HG03571 (cell line): Measurements from ENCODE around the gene S100A1.
"Not testable (repeated sequence)": the region's sequence is repeated elsewhere in the genome, so short reads cannot be mapped to it uniquely, and the experiment has no call there.

Experiments
- ATAC-seq: cut with Tn5 transposase; IDR thresholded peaks from one replicate; pipeline ENCODE4 v1.9.1; 2021; ENCODE audit not compliant: unreplicated experiment

S100A1 gene

GRCh38 chr1:153629971-153630370 is 1.7 kb downstream of the S100A1 start:
- ATAC-seq = no peak

DNA sequence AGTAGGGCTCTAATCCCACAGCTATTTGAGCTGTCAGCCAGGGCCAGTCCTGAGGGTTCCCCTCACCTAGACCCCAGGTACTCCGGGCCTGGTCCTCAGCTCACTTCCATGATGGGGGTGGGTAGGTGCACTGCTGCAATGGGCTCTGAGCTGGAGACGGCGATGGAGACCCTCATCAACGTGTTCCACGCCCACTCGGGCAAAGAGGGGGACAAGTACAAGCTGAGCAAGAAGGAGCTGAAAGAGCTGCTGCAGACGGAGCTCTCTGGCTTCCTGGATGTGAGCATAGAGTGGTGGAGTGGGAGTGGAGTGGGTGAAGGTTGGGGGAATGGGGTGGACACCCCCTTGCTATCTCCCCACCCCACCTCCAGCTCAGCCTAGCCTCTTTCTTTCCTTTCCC is 2.1 kb downstream of the S100A1 start:
- no peak for ATAC-seq

DNA sequence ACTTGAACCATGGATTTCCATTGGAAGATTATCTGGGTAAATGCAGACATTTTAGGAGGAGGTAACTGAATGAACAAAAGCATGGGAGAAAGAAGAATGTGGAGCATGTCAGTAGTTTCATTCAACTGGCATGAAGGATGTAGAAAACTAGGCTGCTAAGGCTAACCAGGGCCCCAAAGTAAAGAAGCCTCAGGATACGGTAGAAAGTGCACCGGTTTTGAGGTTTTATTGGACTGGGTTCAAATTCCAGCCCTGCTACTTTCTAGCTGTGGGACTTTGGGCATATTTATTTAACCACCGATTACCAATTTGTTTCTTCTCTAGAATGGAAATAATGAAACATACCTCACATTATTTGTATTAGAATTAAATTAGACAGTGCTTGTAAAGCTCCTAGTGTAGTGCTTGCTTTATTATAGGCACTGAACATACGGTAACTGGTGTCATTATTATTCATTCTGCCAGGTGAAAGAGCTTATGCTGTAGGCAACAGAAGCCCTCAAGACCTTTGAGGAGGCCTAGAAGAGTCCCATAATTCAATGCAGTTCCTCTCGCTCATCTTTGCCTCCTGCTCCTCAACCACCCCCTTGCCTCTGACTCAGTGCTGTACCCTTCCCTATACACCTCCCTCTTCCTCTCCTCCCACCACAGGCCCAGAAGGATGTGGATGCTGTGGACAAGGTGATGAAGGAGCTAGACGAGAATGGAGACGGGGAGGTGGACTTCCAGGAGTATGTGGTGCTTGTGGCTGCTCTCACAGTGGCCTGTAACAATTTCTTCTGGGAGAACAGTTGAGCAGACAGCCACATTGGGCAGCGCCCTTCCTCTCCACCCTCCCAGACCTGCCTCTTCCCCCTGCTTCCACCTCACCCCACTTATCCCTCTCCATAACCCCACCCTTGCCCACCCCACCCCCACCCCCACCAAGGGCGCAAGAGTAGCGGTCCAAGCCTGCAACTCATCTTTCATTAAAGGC is 3.1 kb downstream of the S100A1 start:
- ATAC-seq = no peak

GRCh38 chr1:153633161-153633753 is 5.0 kb downstream of the S100A1 start:
- ATAC-seq = no peak

DNA sequence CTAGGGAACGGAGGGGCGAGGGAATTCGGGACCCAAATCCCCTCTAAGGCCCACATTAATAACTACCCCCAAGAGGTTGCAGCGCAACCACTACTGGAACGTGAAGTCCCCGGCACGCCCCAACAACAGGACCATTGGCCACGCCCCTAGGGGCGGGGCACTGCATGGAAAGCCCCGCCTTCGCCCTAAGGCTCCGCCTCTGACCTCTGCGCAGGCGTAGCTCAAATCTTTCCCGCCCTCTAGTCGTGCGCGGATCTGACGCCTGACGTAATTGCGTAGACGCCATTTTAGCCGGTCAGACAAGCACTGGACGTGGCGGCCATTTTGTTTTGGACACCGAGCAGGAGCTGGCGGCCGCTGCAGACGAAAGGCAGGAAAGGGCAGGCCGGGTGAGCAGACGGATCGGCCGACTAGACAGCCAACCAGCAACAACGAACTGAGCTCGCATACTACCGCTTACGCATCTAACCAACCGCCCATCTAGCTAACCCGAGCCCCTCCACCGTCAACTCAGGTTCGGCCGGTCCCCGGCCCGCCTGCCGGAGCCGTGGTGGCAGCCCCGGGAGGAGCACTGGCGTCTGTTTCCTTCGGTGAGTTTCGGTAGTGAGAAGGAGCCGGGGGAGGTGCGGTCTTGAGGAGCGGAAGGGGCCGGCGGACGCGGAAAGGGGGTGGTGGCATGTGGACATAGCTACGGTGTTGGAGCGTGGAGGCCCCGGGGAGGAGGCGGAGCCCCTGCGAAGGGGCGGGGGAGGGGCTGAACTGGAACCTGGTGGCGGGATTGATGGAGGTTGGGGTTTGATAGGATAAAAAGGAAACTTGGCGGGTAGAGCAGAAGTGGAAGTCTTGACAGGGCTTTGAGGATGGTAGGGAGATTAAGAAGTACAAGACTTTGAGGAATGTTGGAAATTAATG is 5.8 kb downstream of the S100A1 start, which contains the start of gene CHTOP:
TSS of gene CHTOP (plus strand) at position 313 of the 912 bp plus-strand sequence. CDS start 2,523 bp downstream, outside the sequence.
- peak; percentile 81 for ATAC-seq

DNA sequence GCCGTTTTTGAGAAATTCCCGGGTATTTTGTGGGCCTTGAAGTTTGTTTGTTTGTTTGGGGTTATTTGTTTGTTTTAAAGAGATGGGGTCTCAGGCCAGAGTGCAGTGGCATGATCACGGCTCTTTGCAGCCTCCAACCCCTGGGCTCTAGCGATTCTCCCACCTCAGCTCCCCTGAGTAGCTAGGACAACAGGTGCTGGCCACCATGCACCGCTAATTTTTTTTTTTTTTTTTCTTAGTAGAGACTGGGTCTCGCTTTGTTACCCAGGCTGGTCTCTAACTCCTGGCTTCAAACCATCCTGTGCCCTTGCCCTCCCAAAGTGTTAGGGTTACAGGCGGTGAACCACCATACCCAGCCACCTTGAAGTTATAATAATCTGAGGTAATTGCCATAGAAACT is 7.6 kb downstream of the S100A1 start:
- no peak for ATAC-seq

- ATAC-seq = no peak
These were observed 8.1 kb downstream of the S100A1 start for GRCh38 chr1:153636312-153636711.

DNA sequence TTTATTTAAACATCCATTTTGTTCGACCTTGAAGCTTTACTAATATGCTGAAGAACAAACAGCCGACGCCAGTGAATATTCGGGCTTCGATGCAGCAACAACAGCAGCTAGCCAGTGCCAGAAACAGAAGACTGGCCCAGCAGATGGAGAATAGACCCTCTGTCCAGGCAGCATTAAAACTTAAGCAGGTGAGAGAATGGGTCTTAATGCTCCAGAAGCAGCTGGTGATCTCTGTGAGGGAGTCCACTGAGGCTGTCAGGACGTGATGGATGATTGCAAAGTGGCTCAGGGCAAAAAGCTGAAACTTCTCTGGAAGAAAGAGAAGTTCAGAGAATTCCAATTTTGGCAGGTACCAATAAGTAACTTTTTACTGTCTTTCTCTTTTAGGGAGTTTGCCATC is 10.0 kb downstream of the S100A1 start:
- ATAC-seq = no peak

GRCh38 chr1:153639280-153639679 is 11.0 kb downstream of the S100A1 start:
- ATAC-seq = no peak

DNA sequence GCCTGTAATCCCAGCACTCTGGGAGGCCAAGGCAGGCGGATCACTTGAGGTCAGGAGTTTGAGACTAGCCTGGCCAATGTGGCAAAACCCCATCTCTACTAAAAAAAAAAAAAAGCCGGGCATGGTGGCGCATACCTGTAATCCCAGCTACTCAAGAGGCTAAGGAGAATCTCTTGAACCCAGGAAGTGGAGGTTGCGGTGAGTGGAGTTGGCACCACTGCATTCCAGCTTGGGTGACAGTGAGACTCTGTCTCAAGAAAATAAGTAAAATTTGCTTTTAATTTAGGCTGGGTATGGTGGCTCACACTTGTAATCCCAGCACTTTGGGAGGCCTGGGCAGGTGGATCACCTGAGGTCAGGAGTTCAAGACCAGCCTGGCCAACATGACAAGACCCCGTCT is 12.0 kb downstream of the S100A1 start:
- not testable (repeated sequence) for ATAC-seq

DNA sequence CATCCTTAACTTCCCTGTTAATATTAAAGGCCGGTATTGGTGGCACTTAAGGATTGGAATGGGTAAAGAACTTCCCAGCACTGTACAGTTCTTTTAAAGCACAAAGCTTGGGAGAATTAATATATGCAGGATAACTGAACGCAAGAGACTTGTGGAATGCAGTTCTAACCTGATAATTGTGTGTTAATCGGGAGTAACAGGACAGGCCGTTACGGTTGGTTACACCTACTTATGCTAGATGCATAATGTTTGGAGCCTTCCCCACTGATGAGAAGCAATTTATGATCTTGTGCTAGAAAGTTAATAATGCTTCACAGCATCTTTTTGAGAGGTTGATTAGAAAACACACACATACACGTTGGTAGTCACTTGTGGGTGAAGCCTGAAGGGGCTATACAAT is 12.6 kb downstream of the S100A1 start:
- ATAC-seq = no peak

DNA sequence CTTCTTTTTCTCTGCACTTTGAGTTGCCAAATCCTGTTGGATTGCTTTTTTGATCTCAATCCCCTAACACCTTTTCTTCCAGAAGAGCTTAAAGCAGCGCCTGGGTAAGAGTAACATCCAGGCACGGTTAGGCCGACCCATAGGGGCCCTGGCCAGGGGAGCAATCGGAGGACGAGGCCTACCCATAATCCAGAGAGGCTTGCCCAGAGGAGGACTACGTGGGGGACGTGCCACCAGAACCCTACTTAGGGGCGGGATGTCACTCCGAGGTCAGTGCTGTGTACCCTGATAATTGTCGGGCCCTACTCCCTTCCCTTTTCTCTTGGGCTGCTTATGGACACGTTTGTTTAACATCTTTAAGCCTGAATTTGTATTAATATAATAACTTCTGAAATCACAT is 13.9 kb downstream of the S100A1 start:
- no peak for ATAC-seq

DNA sequence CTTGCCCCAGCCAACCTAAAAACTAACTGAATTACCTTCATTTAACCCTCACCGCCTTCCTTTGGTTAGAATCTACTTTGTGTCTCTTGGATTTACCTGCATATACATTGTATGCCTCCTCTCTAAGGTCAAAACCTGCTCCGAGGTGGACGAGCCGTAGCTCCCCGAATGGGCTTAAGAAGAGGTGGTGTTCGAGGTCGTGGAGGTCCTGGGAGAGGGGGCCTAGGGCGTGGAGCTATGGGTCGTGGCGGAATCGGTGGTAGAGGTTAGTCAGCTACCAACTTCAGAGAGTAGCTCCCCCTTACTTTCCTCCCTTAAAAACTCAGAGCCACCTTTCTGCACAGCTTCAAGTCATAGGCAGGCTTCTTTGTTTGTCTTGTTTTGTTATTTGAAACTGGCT is 14.9 kb downstream of the S100A1 start:
- no peak for ATAC-seq

DNA sequence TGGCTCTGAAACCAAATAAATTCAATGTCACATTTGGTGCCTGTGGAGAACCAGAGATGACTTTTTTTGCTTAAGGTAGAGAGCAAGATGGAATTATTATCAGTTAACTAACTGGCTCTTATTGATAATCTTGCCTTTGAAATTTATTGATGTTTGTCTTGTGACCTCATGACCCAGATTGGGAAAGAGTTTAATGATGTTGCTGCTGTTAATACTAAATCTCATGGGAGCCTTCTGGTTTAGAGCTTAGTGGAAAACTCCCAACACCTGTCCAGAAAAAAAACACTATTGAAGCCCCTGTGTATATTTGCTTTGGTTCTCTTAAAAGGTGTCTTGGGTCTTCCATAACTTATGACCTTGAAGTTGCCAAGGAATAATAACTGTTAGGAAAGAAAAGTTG is 15.6 kb downstream of the S100A1 start:
- no peak for ATAC-seq

GRCh38 chr1:153646672-153647345 is 18.6 kb downstream of the S100A1 start:
- no peak for ATAC-seq

DNA sequence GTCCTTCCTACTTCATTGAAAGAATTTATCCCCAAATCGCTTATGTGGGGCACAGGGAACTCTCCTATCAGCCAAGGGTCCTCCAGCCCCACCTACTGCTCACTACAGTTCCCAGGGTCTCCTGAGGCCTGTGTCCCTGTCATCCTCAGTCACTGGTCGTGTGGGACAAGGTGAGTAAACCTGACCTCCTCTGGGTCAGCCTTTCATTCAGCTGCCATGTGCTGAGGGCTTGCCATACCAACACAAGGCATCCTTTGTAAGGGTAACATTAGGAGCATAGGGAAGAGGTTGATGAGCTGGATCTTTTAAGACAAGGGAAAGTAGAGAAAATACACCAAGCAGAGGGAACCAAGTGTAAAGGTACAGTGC is 19.1 kb downstream of the S100A1 start:
- no peak for ATAC-seq

DNA sequence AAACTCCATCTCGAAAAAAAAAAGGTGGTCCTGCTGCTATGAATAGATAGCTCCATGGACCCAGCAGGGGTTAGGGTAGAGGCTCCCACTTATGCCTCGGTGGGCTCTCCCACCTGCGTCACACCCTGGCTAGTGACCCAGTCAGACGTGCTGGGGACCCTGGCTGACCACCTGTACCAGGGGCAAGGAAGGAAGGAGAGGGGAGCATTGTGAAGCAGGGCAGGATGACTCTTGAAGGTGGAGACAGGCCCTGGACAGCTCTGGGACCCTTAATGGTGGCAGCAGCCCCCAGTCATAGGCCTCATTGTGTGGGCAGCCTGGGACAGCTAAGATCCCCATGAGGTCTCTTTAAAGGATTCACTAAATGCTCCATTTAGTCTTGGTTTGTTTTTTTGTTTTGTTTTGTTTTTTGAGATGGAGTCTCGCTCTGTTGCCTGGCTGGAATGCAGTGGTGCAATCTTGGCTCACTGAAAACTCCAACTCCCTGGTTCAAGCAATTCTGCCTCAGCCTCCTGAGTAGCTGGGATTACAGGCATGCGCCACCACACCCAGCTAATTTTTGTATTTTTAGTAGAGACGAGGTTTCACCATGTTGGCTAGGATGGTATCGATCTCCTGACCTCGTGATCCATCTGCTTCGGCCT is 19.9 kb downstream of the S100A1 start:
- ATAC-seq = no peak

GRCh38 chr1:153649137-153649862 is 21.1 kb downstream of the S100A1 start:
- no peak for ATAC-seq

DNA sequence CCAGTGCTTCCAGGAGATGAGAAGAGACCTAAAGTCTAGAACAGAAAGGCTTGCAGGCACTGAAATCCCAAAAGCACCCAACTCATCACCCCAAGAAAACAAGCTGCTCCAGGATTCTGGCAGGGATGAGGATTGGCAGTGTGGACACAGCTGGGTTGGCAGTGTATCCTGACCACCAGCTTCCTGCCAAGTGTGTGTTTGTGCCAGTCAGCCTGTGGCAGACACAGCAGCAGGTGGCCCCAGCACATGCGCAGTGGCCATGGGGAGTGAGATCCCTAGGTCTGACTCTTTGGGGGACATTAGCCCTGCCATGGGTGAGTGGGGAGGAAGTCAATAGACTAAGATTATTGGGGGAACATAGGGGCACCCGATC is 21.6 kb downstream of the S100A1 start:
- no peak for ATAC-seq

DNA sequence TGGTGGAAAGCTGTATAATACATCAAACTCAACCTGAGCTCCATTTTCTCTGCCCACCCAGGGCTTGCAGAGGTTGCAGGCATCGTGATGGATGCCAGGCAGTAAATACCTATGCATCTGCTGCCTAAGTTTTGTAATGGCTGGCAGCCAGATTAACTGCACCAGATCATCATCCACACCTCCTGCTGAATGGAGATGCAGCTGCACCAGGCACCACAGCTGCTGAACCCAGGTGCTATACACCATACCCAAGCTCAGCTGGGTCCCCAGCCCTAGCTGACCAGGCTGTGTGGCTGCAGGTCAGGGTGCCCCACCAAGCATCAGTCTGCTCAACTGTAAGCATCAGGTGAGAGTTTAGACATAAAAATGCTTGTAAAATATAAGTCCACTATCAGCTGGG is 23.5 kb downstream of the S100A1 start:
- ATAC-seq = no peak
